ENCODE data around the gene ERVFRD-1.

DNA sequence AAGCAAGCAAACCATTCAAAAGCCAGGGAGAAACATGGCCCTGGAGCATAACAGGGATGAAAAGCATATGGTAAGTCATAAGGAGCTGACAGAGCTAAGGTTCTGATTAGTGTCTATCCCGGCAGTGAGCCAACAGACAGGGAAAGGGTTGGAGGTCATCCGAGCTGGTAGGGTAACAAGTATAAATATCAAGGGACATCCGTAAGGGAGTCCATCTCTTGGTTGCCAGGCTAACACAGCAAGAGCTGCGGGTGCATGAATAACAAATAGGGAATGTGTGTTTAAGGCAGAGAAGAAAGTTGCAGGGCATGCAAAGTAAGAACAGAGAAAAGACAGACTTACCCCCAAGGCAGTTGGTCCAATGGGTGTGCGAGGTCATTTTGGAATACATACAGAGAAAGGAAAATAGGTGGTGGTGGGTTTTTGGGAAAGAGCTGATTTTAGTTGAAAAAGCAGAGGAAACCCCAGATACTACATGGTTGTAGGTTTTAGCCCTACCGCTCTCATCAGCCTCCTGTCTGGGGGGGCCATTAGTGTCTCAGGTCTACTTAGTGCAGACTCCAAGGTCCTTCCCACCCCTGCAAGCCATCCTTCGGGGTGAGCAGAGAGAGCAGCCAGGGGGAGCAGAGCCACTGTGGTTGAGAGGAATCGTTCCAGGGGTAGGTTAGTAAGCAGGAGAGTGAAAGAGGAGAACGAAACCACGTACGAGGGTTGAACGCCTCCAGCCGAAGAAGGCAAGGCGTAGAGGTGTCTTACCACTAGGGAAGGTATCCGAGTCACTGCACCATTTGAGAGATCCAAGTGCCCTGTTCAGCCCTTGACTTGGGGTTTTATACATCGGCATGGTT lies at the start of gene ERVFRD-1:
- TF ChIP-seq, protein P1, sequence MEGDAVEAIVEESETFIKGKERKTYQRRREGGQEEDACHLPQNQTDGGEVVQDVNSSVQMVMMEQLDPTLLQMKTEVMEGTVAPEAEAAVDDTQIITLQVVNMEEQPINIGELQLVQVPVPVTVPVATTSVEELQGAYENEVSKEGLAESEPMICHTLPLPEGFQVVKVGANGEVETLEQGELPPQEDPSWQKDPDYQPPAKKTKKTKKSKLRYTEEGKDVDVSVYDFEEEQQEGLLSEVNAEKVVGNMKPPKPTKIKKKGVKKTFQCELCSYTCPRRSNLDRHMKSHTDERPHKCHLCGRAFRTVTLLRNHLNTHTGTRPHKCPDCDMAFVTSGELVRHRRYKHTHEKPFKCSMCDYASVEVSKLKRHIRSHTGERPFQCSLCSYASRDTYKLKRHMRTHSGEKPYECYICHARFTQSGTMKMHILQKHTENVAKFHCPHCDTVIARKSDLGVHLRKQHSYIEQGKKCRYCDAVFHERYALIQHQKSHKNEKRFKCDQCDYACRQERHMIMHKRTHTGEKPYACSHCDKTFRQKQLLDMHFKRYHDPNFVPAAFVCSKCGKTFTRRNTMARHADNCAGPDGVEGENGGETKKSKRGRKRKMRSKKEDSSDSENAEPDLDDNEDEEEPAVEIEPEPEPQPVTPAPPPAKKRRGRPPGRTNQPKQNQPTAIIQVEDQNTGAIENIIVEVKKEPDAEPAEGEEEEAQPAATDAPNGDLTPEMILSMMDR (conservative IDR thresholded peaks at IDR 0.05): no peak
- TF ChIP-seq ZFX (IDR thresholded peaks at IDR 0.05): no peak

Data from C4-2B (cell line).